Hindlimb muscle (tissue), 1 donor: Measurements from ENCODE around the gene NSG1. TPM values are rescaled to one million over a fixed set of nuclear protein-coding genes. Genes with fewer than 3 reads are reported as not detected.

Experiments
- DNase-seq: peaks from one replicate; pipeline ENCODE4 v3.0.0-alpha.2; 2013
- polyA plus RNA-seq: library from polyadenylated mRNA; unstranded; fragments of 120-200 nt; gene quantifications from one replicate; pipeline ENCODE4 v1.2.1, GENCODE V29; 2013; ENCODE audit not compliant: insufficient read length

The NSG1 gene
- polyA plus RNA-seq, 1 donor = 3.4 TPM

- DNase-seq = no peak
Observed at GRCh38 chr4:4396628-4397440, 9.9 kb downstream of the NSG1 start.

- no peak for DNase-seq
Observed at GRCh38 chr4:4397441-4397819, 10.5 kb downstream of the NSG1 start.

GRCh38 chr4:4398430-4398829 is 11.5 kb downstream of the NSG1 start:
- no peak for DNase-seq

- DNase-seq = no peak
Observed at GRCh38 chr4:4401036-4401435, 14.1 kb downstream of the NSG1 start.

- no peak for DNase-seq
Observed at GRCh38 chr4:4402966-4403365, 16.1 kb downstream of the NSG1 start.

DNA sequence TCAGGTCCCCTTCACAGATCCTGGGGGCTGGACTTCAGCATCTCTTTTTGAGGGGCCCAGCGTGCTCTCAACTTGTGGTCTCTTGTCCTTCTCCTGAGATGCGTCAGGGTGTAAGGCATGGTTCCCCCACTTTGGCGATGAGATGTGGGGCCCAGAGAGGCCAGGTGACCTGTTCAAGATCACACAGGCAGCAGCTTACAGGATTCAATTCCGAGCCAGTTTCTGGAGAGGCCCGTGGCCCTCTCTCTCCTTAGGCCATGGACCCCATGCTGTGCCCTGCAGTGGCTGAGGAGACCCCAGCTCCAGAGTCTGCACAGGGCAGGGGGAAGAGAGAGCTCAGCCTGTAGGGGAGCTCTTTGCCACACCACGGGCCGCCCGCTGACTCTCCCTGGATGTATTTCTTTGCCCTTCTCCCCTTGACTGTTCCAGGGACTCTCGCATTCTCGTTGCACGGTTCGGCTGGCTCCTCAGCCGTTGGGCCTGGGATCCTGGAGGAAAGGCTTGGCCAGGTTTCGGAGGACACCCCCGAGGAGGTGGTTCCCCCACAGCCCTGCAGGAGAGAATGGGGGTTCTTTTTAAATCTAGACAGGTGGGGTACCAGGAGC is 18.6 kb downstream of the NSG1 start:
- DNase-seq = no peak

DNA sequence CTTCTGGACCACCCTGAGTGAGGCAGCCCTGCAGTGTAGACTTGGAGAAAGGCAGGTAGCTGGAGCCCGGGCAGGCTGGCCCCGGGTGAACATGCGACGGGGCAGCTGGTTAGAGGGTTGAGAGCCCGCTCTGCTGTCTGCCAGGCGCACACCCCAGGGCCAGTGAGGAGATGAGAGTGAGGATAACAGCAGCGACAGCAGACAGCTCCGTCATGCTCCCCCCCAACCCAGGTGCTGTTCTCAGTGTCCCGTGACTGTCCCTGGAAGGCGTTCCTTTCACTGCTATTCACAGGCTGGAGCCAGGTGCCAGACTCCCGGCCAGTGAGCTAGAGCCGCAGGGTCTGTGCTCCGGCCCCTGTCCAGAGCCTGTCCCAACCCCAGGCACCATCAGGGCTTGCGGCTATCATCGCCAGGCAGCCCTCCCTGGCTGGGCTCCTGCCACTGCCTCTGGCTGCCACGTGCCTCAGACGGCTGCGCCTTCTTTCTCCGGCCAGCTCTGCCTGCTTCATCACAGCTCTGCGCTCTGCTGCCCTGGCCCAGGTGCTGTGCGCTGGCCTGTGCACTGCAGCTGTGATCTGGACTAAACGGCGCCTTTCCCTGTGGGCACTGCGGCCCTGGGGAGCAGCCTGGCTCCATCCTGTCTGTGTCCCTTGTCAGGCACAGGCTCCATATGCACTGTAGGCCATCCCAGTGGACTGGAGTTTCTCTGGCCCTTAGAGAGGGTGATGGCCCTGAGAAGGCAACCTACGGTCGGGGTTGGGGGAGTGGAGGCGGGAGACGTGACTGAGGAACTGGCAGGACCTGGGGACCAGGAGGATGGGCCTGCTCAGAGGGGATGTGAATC is 19.8 kb downstream of the NSG1 start:
- no peak for DNase-seq

- no peak for DNase-seq
Observed at GRCh38 chr4:4407299-4408131, 20.6 kb downstream of the NSG1 start.

- DNase-seq = no peak
Observed at GRCh38 chr4:4408132-4408523, 21.2 kb downstream of the NSG1 start.

- no peak for DNase-seq
Observed at GRCh38 chr4:4408576-4409335, 21.9 kb downstream of the NSG1 start.

DNA sequence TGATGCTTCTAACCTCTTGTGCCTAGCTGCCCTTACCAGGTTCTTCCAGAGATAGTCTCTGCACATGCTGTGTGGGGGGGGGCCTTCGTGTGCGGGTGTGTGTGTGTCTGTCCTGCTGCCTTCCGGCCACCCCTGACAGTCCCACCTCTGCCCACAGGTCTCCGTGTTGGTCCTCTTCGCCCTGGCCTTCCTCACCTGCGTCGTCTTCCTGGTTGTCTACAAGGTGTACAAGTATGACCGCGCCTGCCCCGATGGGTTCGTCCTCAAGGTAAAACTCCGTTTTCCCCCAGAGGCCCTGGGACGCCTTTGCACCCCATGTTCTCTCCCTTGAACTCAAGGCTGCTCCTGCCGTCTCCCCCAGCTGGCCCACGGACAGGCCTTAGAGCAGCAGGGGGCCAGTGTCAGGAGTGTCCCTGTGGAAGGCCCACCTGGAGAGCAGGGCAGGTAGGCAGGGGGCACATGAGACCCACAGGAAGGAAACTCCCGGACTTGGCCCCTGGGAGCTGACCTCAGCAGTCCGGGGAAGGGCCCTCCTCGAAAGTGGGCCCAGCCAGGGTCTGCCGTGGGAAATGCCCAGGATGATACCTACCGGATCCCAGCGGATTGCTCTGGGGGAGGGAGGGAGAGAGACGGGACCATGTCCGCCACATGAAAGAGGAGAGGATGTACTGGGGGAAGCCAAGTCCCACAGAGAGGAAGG is 22.7 kb downstream of the NSG1 start:
- DNase-seq = no peak

DNA sequence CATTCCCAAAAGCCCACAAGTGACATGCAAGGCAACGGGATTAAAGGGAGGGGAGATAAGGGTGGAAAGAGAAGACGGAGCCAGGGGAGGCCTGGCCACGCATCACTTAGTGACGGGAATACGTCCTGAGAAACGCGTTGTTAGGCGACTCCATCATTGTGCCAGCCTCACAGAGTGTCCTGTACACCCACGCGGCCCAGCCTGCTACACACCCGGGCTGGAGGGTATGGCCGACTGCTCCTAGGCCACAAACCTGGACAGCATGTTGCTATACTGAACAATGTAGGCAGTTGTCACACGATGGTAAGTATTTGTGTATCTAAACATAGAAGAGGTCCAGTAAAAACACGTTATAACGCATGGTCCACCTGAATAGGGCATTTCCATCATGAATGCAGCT is 23.4 kb downstream of the NSG1 start:
- no peak for DNase-seq

DNA sequence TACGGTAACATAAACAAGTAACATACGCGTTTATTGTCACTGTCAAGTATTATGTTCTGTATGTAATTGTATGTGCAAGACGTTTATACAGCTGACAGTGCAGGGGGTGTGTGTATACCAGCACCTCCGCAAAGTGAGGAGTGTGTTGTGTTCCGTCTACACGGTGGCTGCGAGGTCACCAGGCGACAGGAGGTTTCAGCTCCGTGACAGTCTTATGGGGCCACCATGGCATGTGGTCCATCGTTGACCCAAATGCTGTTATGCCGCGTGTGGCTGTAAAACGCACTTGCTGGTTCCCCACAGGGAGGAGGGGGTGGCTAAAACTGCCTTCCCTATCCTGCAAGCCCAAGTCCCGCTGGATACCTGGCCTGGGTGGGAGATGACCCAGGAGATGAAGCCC is 25.0 kb downstream of the NSG1 start:
- DNase-seq = no peak

- no peak for DNase-seq
Observed at GRCh38 chr4:4412641-4413372, 25.9 kb downstream of the NSG1 start.

- DNase-seq = no peak
Observed at GRCh38 chr4:4413373-4413725, 26.4 kb downstream of the NSG1 start.

- DNase-seq = no peak
Observed at GRCh38 chr4:4413806-4414205, 26.9 kb downstream of the NSG1 start.

DNA sequence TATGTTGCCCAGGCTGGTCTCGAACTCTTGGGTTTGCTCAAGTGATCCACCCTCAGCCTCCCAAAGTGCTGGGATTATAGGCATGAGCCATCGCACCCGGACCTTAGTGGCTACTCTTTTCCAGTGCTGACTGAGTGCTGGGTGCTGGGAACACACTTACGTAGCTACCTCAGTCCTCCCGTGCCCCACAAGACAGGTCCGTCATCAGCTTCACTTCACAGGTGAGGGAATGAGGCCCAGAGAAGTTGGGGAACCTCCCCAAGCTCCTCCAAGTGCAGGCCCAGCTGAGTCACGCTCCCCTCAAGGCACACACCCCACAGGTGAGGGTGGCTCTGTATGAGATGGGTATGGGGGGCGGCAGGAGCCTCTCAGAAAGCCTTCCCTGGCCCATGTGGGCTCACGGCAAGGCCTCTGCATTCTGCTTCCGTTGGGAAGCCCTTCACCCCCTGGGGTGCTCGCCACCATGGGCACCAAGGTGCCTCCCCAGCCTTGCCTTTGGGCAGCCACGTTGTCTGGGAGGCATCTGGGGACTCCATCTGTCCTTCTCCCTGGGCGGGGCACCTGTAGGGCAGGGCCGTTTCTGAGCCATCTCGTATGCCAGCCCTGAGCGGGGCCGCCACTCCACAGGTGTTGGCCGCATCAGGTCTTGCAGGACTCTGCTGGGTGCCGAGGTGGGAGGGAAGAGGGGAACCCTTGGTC is 28.4 kb downstream of the NSG1 start:
- no peak for DNase-seq

GRCh38 chr4:4415806-4416805 is 29.2 kb downstream of the NSG1 start:
- no peak for DNase-seq

DNA sequence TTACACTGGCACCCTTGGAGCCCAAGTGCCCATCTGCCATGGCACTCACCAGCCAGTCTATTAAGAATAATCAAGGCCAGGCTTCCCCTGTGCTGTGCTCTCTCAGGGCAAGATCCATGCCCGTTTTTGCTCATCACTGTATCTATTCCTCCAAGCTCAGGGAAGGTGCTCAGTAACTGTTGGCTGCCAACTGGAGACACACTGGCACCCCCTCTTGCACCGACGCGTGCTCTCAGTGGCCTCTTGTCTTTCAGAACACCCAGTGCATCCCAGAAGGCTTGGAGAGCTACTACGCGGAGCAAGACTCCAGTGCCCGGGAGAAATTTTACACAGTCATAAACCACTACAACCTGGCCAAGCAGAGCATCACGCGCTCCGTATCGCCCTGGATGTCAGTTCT is 30.1 kb downstream of the NSG1 start:
- DNase-seq = no peak
